Skeletal muscle tissue (tissue), 4 donors: ENCODE data around the gene GMCL2. TPM values are rescaled to one million over a fixed set of nuclear protein-coding genes. Genes with fewer than 3 reads are reported as not detected.

Source experiments
- H3K27ac ChIP-seq: one replicate; pipeline ENCODE4 v1.7.0; 2013; ENCODE audit warnings: mild to moderate bottlenecking, low read depth, low read length, inconsistent platforms
- H3K27me3 ChIP-seq, 3 donors: one replicate each; pipeline ENCODE4 v1.7.0; 2013; ENCODE audit warnings: low read length in 3 of 3; ENCODE audit not compliant: control insufficient read depth in 3 of 3, insufficient read depth in 3 of 3
- H3K36me3 ChIP-seq, 3 donors: one replicate each; pipeline ENCODE4 v1.7.0; 2013; ENCODE audit warnings: low read length in 3 of 3; ENCODE audit not compliant: control insufficient read depth in 3 of 3, insufficient read depth in 3 of 3
- H3K4me1 ChIP-seq, 3 donors: one replicate each; pipeline ENCODE4 v1.7.0; 2013; ENCODE audit warnings: low read length in 3 of 3, mild to moderate bottlenecking in 3 of 3; ENCODE audit not compliant: control insufficient read depth in 3 of 3, insufficient read depth in 3 of 3
- H3K4me3 ChIP-seq, 3 donors: one replicate each; pipeline ENCODE4 v1.7.0; 2013; ENCODE audit warnings: low read length in 3 of 3
- H3K9ac ChIP-seq, 3 donors: one replicate each; pipeline ENCODE4 v1.7.0; 2013; ENCODE audit warnings: low read length in 3 of 3, mild to moderate bottlenecking in 3 of 3, moderate library complexity in 2 of 3, low read depth in 1 of 3
- H3K9me3 ChIP-seq, 3 donors: one replicate each; pipeline ENCODE4 v1.7.0; 2013; ENCODE audit warnings: low read length in 3 of 3; ENCODE audit not compliant: control insufficient read depth in 3 of 3
- total RNA-seq: library from RNA; depleted of rRNA; stranded (reverse); fragments of >200 nt; gene quantifications from one replicate; pipeline ENCODE4 v1.2.3, GENCODE V29; 2014
- donor health status: Osteomylitis.

Gene GMCL2
- total RNA-seq, 1 donor from 2014 or later, result not detected

DNA sequence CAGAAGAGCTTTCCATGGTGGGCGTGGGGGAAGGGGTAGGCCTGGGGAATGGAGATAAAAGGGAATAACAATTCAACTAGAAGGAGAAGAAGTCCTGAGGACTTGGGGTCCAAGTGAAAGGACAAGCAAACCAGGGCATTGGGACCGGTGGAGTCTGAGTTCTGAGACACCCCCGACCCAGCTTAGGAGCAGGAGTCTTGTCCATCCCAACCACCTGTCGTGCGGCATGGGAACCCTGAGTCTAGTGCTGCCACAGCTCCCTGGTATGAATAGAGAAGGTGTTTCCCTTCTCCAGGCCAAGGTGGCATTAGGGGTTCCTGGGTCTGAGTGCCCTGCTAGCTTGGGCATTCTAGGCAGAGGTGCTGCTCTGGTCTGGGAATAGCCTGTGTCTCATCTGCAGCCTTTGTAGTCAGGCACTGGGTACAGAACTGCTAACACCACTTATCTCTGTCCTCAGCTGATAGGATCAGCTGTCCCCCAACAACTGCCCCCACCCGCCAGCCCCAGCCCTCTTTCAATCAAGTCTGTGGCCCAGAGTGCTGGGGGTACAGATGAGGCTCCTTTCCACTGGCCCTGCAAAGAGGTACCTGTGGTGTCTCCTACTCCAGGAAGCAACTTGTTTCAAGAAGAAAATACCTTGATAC is 27.1 kb upstream of the GMCL2 start:
- Histone ChIP-seq H3K27ac (no peak overlapping the region), H3K9me3 (no peaks in the 10 kb centered on the region), H3K36me3 (peaks cover 71 to 77% (median 74%) of the 10 kb centered on the region in 3 donors), H3K27me3 (no peaks in the 10 kb centered on the region), H3K4me1 (peaks cover 15 to 24% (median 17%) of the 10 kb centered on the region in 3 donors), H3K9ac (peak overlapping the region in 1 of 3 donors; percentile 16), H3K4me3 (no peak overlapping the region)

GRCh38 chr5:178213748-178214151 is 26.6 kb upstream of the GMCL2 start:
- Histone ChIP-seq H3K9me3 (no peaks in the 10 kb centered on the region), H3K36me3 (peaks cover 76 to 82% (median 79%) of the 10 kb centered on the region in 3 donors), H3K4me3 (no peak overlapping the region), H3K27ac (no peak overlapping the region), H3K9ac (peak overlapping the region in 1 of 3 donors; percentile 16), H3K4me1 (peaks cover 15 to 24% (median 17%) of the 10 kb centered on the region in 3 donors), H3K27me3 (no peaks in the 10 kb centered on the region)

- no peaks in the 10 kb centered on the region for H3K27me3 ChIP-seq
- peaks cover 17 to 26% (median 17%) of the 10 kb centered on the region in 3 donors for H3K4me1 ChIP-seq
- H3K36me3 ChIP-seq, result peaks cover 74 to 89% (median 80%) of the 10 kb centered on the region in 3 donors
- H3K9me3 ChIP-seq, result no peaks in the 10 kb centered on the region
- H3K4me3 ChIP-seq, result peak overlapping the region in 1 of 3 donors; percentile 22
- H3K9ac ChIP-seq, result peak overlapping the region in 2 of 3 donors; percentile 38 to 40
- no peak overlapping the region for H3K27ac ChIP-seq
These were observed 25.9 kb upstream of the GMCL2 start for GRCh38 chr5:178213003-178213461.

- no peak overlapping the region for H3K27ac ChIP-seq
- H3K4me3 ChIP-seq, result no peak overlapping the region
- H3K9ac ChIP-seq, result peak overlapping the region in 2 of 3 donors; percentile 38 to 40
- H3K27me3 ChIP-seq, result no peaks in the 10 kb centered on the region
- no peaks in the 10 kb centered on the region for H3K9me3 ChIP-seq
- peaks cover 22 to 32% (median 23%) of the 10 kb centered on the region in 3 donors for H3K4me1 ChIP-seq
- H3K36me3 ChIP-seq, result peaks cover 77 to 95% (median 86%) of the 10 kb centered on the region in 3 donors
These were observed 25.3 kb upstream of the GMCL2 start for GRCh38 chr5:178212241-178213002.

- Histone ChIP-seq H3K36me3 (peaks cover 82 to 98% (median 86%) of the 10 kb centered on the region in 3 donors), H3K27me3 (no peaks in the 10 kb centered on the region), H3K9me3 (no peaks in the 10 kb centered on the region), H3K9ac (no peak overlapping the region), H3K4me1 (peaks cover 32 to 42% (median 32%) of the 10 kb centered on the region in 3 donors), H3K4me3 (no peak overlapping the region), H3K27ac (no peak overlapping the region)
These were observed 24.2 kb upstream of the GMCL2 start for GRCh38 chr5:178211095-178212048.

GRCh38 chr5:178210686-178211085 is 23.5 kb upstream of the GMCL2 start:
- Histone ChIP-seq H3K27me3 (no peaks in the 10 kb centered on the region), H3K27ac (no peak overlapping the region), H3K9me3 (no peaks in the 10 kb centered on the region), H3K4me1 (peaks cover 39 to 43% (median 39%) of the 10 kb centered on the region in 3 donors), H3K36me3 (peaks cover 79 to 91% (median 82%) of the 10 kb centered on the region in 3 donors), H3K9ac (no peak overlapping the region), H3K4me3 (no peak overlapping the region)

DNA sequence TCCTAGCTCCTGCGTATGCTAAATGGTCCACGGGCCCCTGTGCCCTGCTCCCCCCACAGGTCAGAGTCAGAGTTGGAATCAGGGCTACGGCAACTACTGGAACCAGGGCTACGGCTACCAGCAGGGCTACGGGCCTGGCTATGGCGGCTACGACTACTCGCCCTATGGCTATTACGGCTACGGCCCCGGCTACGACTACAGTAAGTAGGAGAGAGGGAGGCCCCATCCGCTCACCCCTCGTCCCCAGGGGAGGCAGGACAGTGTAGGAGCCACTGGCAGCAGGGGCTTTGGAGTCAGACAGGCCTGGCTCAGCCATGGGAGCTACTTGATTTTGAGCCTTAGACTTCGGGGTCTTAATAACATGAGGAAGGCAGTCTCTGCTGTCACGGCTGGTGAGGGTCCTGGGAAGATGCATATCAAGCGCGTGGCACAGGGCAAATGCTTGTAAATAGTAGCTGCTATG is 22.9 kb upstream of the GMCL2 start:
- H3K27ac ChIP-seq, result no peak overlapping the region
- H3K4me1 ChIP-seq, result peaks cover 42 to 48% (median 43%) of the 10 kb centered on the region in 3 donors
- peaks cover 73 to 85% (median 77%) of the 10 kb centered on the region in 3 donors for H3K36me3 ChIP-seq
- H3K27me3 ChIP-seq, result no peaks in the 10 kb centered on the region
- H3K9me3 ChIP-seq, result no peaks in the 10 kb centered on the region
- H3K4me3 ChIP-seq, result no peak overlapping the region
- no peak overlapping the region for H3K9ac ChIP-seq

DNA sequence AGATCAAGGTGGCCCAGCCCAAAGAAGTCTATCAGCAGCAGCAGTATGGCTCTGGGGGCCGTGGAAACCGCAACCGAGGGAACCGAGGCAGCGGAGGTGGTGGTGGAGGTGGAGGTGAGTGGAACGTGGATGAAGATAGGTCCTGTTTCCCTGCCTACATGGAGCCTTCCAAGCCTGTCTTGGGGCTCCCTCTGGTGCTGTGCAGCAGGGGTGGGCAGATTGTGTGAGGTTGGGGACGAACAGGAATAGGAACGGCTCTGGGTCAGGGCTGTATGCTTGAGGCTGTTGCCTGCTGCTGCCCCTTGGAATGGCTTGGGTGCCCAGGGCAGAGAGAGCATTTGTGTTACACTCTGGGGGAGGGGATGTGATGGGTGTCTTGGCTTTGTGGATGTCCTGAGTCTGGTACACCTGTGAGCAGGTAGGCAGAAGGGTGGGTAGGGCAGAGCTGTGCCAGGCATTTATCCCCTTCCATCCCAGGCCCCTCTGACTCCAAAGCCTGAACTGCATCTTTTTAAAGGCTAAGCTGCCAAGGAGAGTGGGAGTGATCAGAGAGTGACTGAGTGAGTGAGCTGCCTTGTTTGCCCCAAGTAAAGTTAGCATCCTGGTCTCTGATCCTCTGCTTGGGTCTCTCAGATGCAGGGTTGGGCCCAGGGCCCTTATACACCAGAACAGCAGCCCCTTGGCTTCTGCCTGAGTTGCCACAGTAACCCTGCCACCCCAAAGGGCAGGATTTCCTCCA is 22.3 kb upstream of the GMCL2 start:
- Histone ChIP-seq H3K4me3 (no peak overlapping the region), H3K9me3 (no peaks in the 10 kb centered on the region), H3K27ac (no peak overlapping the region), H3K27me3 (no peaks in the 10 kb centered on the region), H3K9ac (no peak overlapping the region), H3K36me3 (peaks cover 67 to 79% (median 71%) of the 10 kb centered on the region in 3 donors), H3K4me1 (peaks cover 42 to 48% (median 43%) of the 10 kb centered on the region in 3 donors)
